ENCODE data around the gene PDZD2. TPM values are rescaled to one million over a fixed set of nuclear protein-coding genes. Genes with fewer than 3 reads are reported as not detected.

Gene PDZD2
- total and polyA plus RNA-seq, 2 experiments from 2014 or later = 1.7 to 4.0 TPM

DNA sequence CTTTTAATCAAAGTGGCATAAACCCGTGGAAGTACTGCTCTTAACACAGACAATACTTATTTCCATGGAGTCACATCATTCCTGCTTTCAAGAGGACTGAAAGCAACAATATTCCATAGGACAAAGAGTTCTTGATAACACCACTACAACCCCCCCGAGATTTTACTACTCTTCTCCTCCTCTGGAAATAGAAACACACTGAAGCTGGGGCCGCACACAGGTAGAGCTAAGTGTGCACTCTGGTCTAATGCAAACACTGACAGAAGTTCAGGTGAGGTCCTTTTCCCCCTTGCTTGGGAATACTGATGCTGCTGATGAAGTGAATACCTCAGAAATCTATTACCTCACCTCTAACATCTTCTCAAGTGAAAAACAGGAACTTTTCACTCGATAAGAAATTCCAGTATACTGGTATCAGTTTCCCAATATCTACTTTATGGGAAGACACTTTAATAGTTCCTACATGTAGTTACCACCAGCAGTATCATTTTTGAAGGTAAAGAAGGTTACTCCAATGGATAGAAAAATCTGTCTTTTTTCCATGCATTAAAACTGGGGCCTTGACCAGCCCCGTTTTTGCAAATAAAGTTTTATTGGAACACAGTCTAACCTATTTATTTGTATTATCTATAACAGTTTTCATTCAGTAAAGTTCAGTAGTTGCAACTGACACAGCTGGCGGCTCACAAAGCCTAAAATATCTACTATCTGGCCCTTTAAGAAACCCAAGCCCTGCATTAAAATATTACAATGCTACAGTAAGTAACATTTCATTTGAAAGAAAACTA lies 485.2 kb downstream of the PDZD2 start:
- Histone ChIP-seq H3K36me3 (replicated peaks; ENCODE audit: insufficient read depth, low read depth) (no peaks in the 10 kb centered on the region), H3K27me3 (no peaks in the 10 kb centered on the region), H3K4me3 (no peak overlapping the region), H2AFZ (no peak overlapping the region), H3K4me1 (ENCODE audit: insufficient read depth) (no peaks in the 10 kb centered on the region), H3K9me3 (ENCODE audit: low read depth) (no peaks in the 10 kb centered on the region), H4K20me1 (ENCODE audit: insufficient read depth, poor library complexity, severe bottlenecking) (peaks cover 41% of the 10 kb centered on the region), H3K9me2 (replicated peaks; ENCODE audit: insufficient read depth) (no peaks in the 10 kb centered on the region), H3K79me2 (peaks cover 95% of the 10 kb centered on the region), H3K27ac (no peak overlapping the region), H3K4me2 (no peak overlapping the region)
- 91% methylated on average over 6 of the region's 6 CpGs for WGBS (ENCODE audit: low lambda C conversion rate, missing lambda C conversion rate)
- TF ChIP-seq EZH2 (IDR thresholded peaks at IDR 0.05; ENCODE audit: borderline replicate concordance) (no peak), EZH2phosphoT487 (IDR thresholded peaks at IDR 0.05; ENCODE audit: low read depth, severe bottlenecking, unreplicated experiment) (no peak)
- TF ChIP-seq, protein P1, sequence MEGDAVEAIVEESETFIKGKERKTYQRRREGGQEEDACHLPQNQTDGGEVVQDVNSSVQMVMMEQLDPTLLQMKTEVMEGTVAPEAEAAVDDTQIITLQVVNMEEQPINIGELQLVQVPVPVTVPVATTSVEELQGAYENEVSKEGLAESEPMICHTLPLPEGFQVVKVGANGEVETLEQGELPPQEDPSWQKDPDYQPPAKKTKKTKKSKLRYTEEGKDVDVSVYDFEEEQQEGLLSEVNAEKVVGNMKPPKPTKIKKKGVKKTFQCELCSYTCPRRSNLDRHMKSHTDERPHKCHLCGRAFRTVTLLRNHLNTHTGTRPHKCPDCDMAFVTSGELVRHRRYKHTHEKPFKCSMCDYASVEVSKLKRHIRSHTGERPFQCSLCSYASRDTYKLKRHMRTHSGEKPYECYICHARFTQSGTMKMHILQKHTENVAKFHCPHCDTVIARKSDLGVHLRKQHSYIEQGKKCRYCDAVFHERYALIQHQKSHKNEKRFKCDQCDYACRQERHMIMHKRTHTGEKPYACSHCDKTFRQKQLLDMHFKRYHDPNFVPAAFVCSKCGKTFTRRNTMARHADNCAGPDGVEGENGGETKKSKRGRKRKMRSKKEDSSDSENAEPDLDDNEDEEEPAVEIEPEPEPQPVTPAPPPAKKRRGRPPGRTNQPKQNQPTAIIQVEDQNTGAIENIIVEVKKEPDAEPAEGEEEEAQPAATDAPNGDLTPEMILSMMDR (IDR thresholded peaks at IDR 0.05; ENCODE audit: poor library complexity) = no peak
- no peak for DNase-seq (ENCODE audit: low spot score)

DNA sequence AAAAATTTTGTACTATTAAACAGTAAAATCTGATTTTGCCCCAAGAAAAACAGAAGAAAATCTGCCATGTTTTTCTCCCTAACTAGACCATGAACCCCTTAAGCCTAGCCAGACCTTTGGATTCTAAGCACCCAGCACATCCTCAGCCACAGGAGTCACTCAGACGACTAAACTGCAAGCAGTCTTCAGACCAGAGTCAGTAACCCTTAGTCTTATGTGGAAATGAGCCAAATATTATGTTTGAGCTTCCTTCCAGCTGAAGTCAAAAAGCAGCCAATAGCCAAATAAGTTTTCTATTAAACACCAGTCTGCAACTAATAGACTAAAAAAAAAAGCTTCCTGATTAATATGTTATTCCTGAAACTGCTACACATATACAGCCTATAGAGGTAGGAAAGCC lies 487.8 kb downstream of the PDZD2 start:
- no peaks in the 10 kb centered on the region for H3K9me2 ChIP-seq (replicated peaks; ENCODE audit: insufficient read depth)
- no peaks in the 10 kb centered on the region for H3K9me3 ChIP-seq (ENCODE audit: low read depth)
- H3K36me3 ChIP-seq (replicated peaks; ENCODE audit: insufficient read depth, low read depth) = no peaks in the 10 kb centered on the region
- no peak overlapping the region for H2AFZ ChIP-seq
- TF ChIP-seq EZH2phosphoT487 (IDR thresholded peaks at IDR 0.05; ENCODE audit: low read depth, severe bottlenecking, unreplicated experiment) (no peak), EZH2 (IDR thresholded peaks at IDR 0.05; ENCODE audit: borderline replicate concordance) (no peak)
- TF ChIP-seq, protein P1 (IDR thresholded peaks at IDR 0.05; ENCODE audit: poor library complexity) = no peak
- H3K4me1 ChIP-seq (ENCODE audit: insufficient read depth) = no peaks in the 10 kb centered on the region
- no peak overlapping the region for H3K27ac ChIP-seq
- DNase-seq (ENCODE audit: low spot score) = no peak
- peaks cover 97% of the 10 kb centered on the region for H3K79me2 ChIP-seq
- no peaks in the 10 kb centered on the region for H3K27me3 ChIP-seq
- no peak overlapping the region for H3K4me3 ChIP-seq
- 70% methylated on average over 1 of the region's 1 CpG for WGBS (ENCODE audit: low lambda C conversion rate, missing lambda C conversion rate)
- peaks cover 54% of the 10 kb centered on the region for H4K20me1 ChIP-seq (ENCODE audit: insufficient read depth, poor library complexity, severe bottlenecking)
- H3K4me2 ChIP-seq = no peak overlapping the region

DNA sequence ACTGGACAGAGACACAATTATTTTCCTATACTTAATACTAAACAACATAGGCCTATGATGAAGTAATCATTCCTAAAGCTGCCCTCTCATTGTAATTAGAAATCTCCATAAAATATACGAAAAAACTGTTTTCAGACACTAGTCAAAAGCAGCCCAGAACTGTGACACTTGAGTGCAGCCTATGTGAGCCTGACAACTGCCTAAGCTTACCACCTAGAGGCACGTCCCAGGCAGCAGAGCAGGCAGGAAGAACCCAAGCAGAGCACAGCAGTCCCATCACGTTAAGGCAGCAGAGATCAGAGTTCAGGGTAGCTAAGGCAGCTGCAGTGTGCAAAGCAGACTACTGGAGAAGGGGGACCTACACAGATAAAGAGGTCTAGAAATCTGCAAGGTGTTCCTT lies 488.8 kb downstream of the PDZD2 start:
- no peak overlapping the region for H2AFZ ChIP-seq
- no peak overlapping the region for H3K4me3 ChIP-seq
- H3K27ac ChIP-seq = no peak overlapping the region
- DNase-seq (ENCODE audit: low spot score) = no peak
- no peaks in the 10 kb centered on the region for H3K4me1 ChIP-seq (ENCODE audit: insufficient read depth)
- H3K9me3 ChIP-seq (ENCODE audit: low read depth) = no peaks in the 10 kb centered on the region
- TF ChIP-seq, protein P1 (IDR thresholded peaks at IDR 0.05; ENCODE audit: poor library complexity) = no peak
- TF ChIP-seq EZH2phosphoT487 (IDR thresholded peaks at IDR 0.05; ENCODE audit: low read depth, severe bottlenecking, unreplicated experiment) (no peak), EZH2 (IDR thresholded peaks at IDR 0.05; ENCODE audit: borderline replicate concordance) (no peak)
- 81% methylated on average over 3 of the region's 3 CpGs for WGBS (ENCODE audit: low lambda C conversion rate, missing lambda C conversion rate)
- no peaks in the 10 kb centered on the region for H3K9me2 ChIP-seq (replicated peaks; ENCODE audit: insufficient read depth)
- H3K36me3 ChIP-seq (replicated peaks; ENCODE audit: insufficient read depth, low read depth) = no peaks in the 10 kb centered on the region
- no peak overlapping the region for H3K4me2 ChIP-seq
- peaks cover 97% of the 10 kb centered on the region for H3K79me2 ChIP-seq
- peaks cover 64% of the 10 kb centered on the region for H4K20me1 ChIP-seq (ENCODE audit: insufficient read depth, poor library complexity, severe bottlenecking)
- no peaks in the 10 kb centered on the region for H3K27me3 ChIP-seq

Data from hepatocyte (in vitro differentiated cells).